Endothelial cell of umbilical vein (primary cell): ENCODE data around the gene GAS7. TPM values are rescaled to one million over a fixed set of nuclear protein-coding genes. Genes with fewer than 3 reads are reported as not detected.
"Not testable (repeated sequence)": the region's sequence is repeated elsewhere in the genome, so short reads cannot be mapped to it uniquely, and the experiment has no call there.

Experiments
- BruUV-seq: library from RNA; stranded (reverse); fragments of 400-500 nt; replicated peaks from 2 replicates; lab custom pipeline; 2021; lab: Mats Ljungman, UMichigan
- CTCF ChIA-PET: fragments of 300-600, 350-600 bp; sonication (Branson Sonifier 250); formaldehyde crosslinking; loops from one replicate; lab custom pipeline; 2021; ENCODE audit warnings: antibody characterized with exemption, inconsistent platforms; lab: Charles Lee
- POLR2A ChIA-PET: fragments of 300-600, 350-600 bp; sonication (Branson Sonifier 250); formaldehyde crosslinking; loops from one replicate; lab custom pipeline; 2021; ENCODE audit warnings: antibody characterized with exemption, inconsistent platforms; lab: Charles Lee
- DNase-seq: peaks from one replicate; pipeline ENCODE4 v3.0.0-alpha.2; 2011; ENCODE audit warnings: low read depth, low spot score
- FAIRE-seq: peaks from 2 replicates; lab custom pipeline; 2011; peaks lifted over from hg19 to GRCh38; lab: Jason Lieb, UNC
- H2AFZ ChIP-seq: 2 replicates; pipeline ENCODE4 v1.6.0; 2012; ENCODE audit warnings: low read depth, low read length, control low read depth, inconsistent platforms
- H3K27ac ChIP-seq: 2 replicates; pipeline ENCODE4 v1.5.1; 2011; ENCODE audit warnings: low read depth, mild to moderate bottlenecking, control low read depth, low read length, moderate library complexity; ENCODE audit not compliant: insufficient read depth
- H3K27me3 ChIP-seq, 2 experiments: 2 replicates each; pipeline versions ENCODE4 v1.6.0 to v1.6.1; 2011; ENCODE audit warnings: low read length in 2 of 2, mixed read lengths in 1 of 2; ENCODE audit not compliant: control insufficient read depth in 2 of 2, insufficient read depth in 2 of 2
- H3K36me3 ChIP-seq, 2 experiments: 2 replicates in 1 of 2; 3 replicates in 1 of 2; pipeline ENCODE4 v1.5.1; 2011; ENCODE audit warnings: low read length in 2 of 2, mild to moderate bottlenecking in 1 of 2, moderate library complexity in 1 of 2; ENCODE audit not compliant: control insufficient read depth in 2 of 2, insufficient read depth in 2 of 2; ENCODE audit errors: extremely low read depth in 1 of 2
- H3K4me1 ChIP-seq: 3 replicates; pipeline ENCODE4 v1.5.1; 2011; ENCODE audit warnings: mild to moderate bottlenecking, low read length; ENCODE audit not compliant: control insufficient read depth, insufficient read depth; ENCODE audit errors: extremely low read depth
- H3K4me2 ChIP-seq: 2 replicates; pipeline ENCODE4 v1.6.1; 2011; ENCODE audit warnings: low read length, control low read depth, mixed read lengths; ENCODE audit not compliant: insufficient read depth
- H3K4me3 ChIP-seq, 3 experiments: fragments of 200-600 bp in 1 of 3; sonication (generic), shearing (Covaris generic) in 1 of 3; replicated peaks in 1 of 3; 2 replicates each; pipeline ENCODE4 v1.5.1; 2011 to 2016; ENCODE audit warnings: control low read depth in 3 of 3, low read length in 3 of 3, mild to moderate bottlenecking in 2 of 3, inconsistent platforms in 1 of 3, low read depth in 1 of 3, moderate library complexity in 1 of 3; ENCODE audit not compliant: insufficient read depth in 1 of 3
- H3K79me2 ChIP-seq: 2 replicates; pipeline ENCODE4 v1.6.0; 2012; ENCODE audit warnings: low read length, inconsistent platforms; ENCODE audit not compliant: control insufficient read depth, insufficient read depth
- H3K9ac ChIP-seq: replicated peaks from 2 replicates; pipeline ENCODE3; 2011; ENCODE audit warnings: low read length, control low read depth; ENCODE audit not compliant: insufficient read depth; ENCODE audit errors: extremely low read depth
- H3K9me1 ChIP-seq: replicated peaks from 3 replicates; pipeline ENCODE4 v1.6.0; 2011; ENCODE audit warnings: mild to moderate bottlenecking, low read length; ENCODE audit not compliant: control insufficient read depth, insufficient read depth; ENCODE audit errors: extremely low read depth
- H3K9me3 ChIP-seq: replicated peaks from 2 replicates; pipeline ENCODE4 v1.5.1; 2012; ENCODE audit warnings: low read length, inconsistent platforms; ENCODE audit not compliant: control insufficient read depth, insufficient read depth
- H4K20me1 ChIP-seq: replicated peaks from 2 replicates; pipeline ENCODE3; 2011; ENCODE audit warnings: mild to moderate bottlenecking, low read length; ENCODE audit not compliant: control insufficient read depth, insufficient read depth; ENCODE audit errors: extremely low read depth
- JUN ChIP-seq: IDR thresholded peaks from 2 replicates; pipeline ENCODE4 v1.6.1; 2011; ENCODE audit warnings: borderline replicate concordance, low read depth; ENCODE audit not compliant: insufficient read length, insufficient read depth
- dilution Hi-C: fragments of 300-500 bp; cut with MboI; formaldehyde crosslinking; loops from one replicate; pipeline ENCODE4 v1.15.0; 2019; ENCODE audit warnings: low sequenced_read_pairs; ENCODE audit not compliant: extremely low pct_ligation_motif_present
- intact Hi-C: fragments of 100-400 bp; cut with micrococcal nuclease; formaldehyde crosslinking; loops from one replicate; pipeline ENCODE4 v1.10.0; 2022
- polyA plus RNA-seq, 4 experiments: library from polyadenylated mRNA; depleted of rRNA in 3 of 4; stranded (reverse) in 3 of 4; unstranded in 1 of 4; fragments of >200 nt; gene quantifications; 2 replicates each; pipeline versions ENCODE4 v1.2.1 to v1.2.3, GENCODE V29; 2011 to 2012; ENCODE audit warnings: missing spikeins in 1 of 4
- total RNA-seq: library from RNA; stranded (reverse); gene quantifications from 2 replicates; pipeline ENCODE4 v1.2.3, GENCODE V29; 2021
- TF ChIP-seq, protein P1 (sequence below): IDR thresholded peaks from 2 replicates; pipeline ENCODE4 v1.6.1; 2011; ENCODE audit not compliant: insufficient read depth, insufficient read length

The GAS7 gene
- total and polyA plus RNA-seq, 2 donors (not counting 3 experiments of a cell fraction or from before 2014, with no cell fraction given): not detected

DNA sequence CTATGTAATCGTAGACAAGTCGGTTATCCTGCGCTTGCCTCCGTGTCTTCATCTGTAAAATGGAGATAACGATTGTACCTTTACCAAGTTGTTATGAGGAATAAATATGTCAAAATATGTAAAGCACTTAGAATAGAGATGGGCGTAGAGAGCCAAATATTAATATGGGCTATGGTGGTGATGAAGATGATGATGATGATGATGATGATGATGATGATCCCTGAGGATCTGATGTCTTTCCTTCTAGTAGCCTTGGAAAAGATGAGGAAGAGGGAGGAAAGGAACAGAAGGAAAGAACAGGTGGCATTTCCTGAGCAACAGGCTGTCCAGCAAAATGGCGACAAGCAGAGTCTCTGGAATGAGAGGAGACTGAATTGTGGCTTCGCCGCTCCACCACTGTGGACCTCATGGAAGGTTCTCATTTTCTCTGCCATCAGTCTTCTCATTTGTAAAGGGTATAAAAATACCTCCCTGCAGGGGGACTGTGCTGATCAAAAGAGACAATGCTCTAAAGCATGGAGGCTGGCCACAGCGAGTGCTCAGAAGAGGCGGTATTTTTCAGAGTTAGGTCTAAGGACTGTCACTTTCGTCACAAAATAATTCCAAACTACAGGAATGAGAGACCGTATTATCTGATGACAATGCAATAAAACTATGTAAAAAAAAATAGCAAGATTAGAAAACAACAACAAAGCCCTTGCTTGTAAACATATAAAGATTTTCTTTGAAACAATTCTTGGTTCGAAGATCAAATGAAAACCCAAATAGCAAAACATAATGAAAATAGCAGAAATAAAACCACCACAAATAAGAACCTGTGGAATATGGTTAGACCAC is 276.2 kb downstream of the GAS7 start:
- TF ChIP-seq, protein P1, sequence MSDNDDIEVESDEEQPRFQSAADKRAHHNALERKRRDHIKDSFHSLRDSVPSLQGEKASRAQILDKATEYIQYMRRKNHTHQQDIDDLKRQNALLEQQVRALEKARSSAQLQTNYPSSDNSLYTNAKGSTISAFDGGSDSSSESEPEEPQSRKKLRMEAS: no peak
- TF ChIP-seq JUN: no peak
- Histone ChIP-seq H4K20me1 (no peaks in the 10 kb centered on the region), H3K4me2 (no peak overlapping the region), H3K9ac (no peak overlapping the region), H3K9me3 (no peaks in the 10 kb centered on the region), H3K4me3 (no peak overlapping the region), H3K36me3 (no peaks in the 10 kb centered on the region), H3K27ac (no peak overlapping the region), H3K9me1 (no peaks in the 10 kb centered on the region), H2AFZ (no peak overlapping the region), H3K27me3 (no peaks in the 10 kb centered on the region), H3K4me1 (no peaks in the 10 kb centered on the region), H3K79me2 (no peaks in the 10 kb centered on the region)
- intact Hi-C loops: loop anchor here (10.0 kb wide), 1 partner anchor 403 kb away; no protein-coding TSS in a partner anchor
- no peak for DNase-seq
- FAIRE-seq: no peak
- dilution Hi-C loops: no loop called here
- ChIA-PET POLR2A (no interaction called here), CTCF (interaction anchor here (1.3 kb wide), 1 partner anchor 693 kb away, joined by 6 read pairs; no protein-coding TSS in a partner anchor)
- no TSS peak for BruUV-seq

DNA sequence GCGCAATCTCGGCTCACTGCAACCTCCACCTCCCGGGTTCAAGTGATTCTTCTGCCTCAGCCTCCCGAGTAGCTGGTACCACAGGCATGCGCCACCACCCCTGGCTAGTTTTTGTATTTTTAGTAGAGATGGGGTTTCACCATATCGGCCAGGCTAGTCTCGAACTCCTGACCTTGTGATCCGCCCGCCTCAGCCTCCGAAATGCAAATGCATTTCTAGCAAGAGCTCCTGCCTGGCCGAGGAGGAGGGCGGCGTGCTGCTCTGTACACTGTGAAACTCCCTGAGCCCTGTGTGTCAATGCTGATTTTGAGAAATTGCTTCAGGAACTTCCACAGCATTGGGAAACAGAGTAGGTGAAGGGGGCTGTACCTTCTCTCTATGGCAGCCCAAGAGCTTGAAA is 277.2 kb downstream of the GAS7 start:
- H3K9me3 ChIP-seq, H3K27ac ChIP-seq, BruUV-seq, H3K9me1 ChIP-seq, POLR2A ChIA-PET, DNase-seq, H4K20me1 ChIP-seq, CTCF ChIA-PET, H3K9ac ChIP-seq, H3K4me3 ChIP-seq, H2AFZ ChIP-seq, H3K27me3 ChIP-seq, FAIRE-seq, dilution Hi-C loops, H3K4me2 ChIP-seq, H3K4me1 ChIP-seq, H3K79me2 ChIP-seq, H3K36me3 ChIP-seq: not testable (repeated sequence)
- intact Hi-C loops: loop anchor here (10.0 kb wide), 1 partner anchor 404 kb away; no protein-coding TSS in a partner anchor
